ENCODE measurements around the gene TRABD2A. TPM values are rescaled to one million over a fixed set of nuclear protein-coding genes. Genes with fewer than 3 reads are reported as not detected.

The TRABD2A gene
- total and polyA plus RNA-seq, 2 of the 13 experiments (the other 11 are each of a cell fraction or from before 2014, with no cell fraction given): 0.15 TPM; not detected in 1

DNA sequence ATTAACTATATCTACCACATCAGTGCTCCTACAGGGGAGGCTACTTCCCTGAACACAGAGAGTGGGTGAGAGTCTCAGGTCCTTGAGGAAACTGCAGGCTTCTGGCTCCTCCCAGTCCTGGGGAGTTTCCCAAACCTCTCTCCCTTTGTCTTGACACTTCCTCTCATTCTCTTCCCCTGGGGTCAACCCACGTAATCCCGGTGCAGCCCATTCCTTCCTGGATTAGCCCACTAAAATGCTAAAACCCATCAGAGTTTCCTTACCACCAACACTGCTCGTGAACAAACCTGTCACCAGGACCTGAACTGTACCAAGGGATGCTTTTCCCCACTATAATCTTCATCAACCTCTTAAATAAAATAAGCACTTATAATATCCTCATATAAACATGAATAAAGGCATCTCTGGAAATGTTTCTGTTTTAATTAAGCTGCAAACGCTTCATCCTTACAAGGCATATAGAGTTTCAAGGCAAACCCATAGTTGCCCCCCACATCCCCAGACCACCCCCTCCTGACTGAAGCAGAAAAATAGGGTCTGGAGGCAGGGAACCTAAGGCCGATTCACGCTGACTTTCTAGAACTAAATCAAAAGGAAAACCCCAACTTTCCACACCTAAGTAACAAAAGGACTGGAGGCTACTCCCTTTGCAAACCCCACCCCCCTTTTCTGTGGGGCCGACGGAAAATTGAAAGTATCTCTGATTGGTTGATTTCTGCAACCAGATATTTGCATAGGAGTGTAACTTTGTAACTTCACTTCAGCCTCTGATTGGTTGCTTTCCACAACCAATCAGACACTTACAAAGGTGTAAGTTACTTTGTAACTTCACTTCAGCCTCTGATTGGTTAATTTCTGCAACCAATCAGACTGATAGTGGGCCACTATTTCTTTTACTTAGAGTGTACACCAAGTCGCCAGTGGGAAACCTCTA, 43.6 kb upstream of the TRABD2A start (continued):
- TF ChIP-seq, protein P1, sequence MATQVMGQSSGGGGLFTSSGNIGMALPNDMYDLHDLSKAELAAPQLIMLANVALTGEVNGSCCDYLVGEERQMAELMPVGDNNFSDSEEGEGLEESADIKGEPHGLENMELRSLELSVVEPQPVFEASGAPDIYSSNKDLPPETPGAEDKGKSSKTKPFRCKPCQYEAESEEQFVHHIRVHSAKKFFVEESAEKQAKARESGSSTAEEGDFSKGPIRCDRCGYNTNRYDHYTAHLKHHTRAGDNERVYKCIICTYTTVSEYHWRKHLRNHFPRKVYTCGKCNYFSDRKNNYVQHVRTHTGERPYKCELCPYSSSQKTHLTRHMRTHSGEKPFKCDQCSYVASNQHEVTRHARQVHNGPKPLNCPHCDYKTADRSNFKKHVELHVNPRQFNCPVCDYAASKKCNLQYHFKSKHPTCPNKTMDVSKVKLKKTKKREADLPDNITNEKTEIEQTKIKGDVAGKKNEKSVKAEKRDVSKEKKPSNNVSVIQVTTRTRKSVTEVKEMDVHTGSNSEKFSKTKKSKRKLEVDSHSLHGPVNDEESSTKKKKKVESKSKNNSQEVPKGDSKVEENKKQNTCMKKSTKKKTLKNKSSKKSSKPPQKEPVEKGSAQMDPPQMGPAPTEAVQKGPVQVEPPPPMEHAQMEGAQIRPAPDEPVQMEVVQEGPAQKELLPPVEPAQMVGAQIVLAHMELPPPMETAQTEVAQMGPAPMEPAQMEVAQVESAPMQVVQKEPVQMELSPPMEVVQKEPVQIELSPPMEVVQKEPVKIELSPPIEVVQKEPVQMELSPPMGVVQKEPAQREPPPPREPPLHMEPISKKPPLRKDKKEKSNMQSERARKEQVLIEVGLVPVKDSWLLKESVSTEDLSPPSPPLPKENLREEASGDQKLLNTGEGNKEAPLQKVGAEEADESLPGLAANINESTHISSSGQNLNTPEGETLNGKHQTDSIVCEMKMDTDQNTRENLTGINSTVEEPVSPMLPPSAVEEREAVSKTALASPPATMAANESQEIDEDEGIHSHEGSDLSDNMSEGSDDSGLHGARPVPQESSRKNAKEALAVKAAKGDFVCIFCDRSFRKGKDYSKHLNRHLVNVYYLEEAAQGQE (IDR thresholded peaks at IDR 0.05; ENCODE audit: borderline replicate concordance in 1 of 2, low read depth in 1 of 2, low read length in 2 of 2): 0 out of 4 replicates have a peak, but pooled peaks of 1 of the 2 experiments have one; percentile 10
- TF ChIP-seq ZMYM4 (CRISPR knock-in tag; IDR thresholded peaks at IDR 0.05) (peak; percentile 21), RFXAP (CRISPR knock-in tag; IDR thresholded peaks at IDR 0.05; ENCODE audit: borderline replicate concordance) (peak; percentile 22; the same call in 1 of the 2 replicates), KMT2B (CRISPR knock-in tag; IDR thresholded peaks at IDR 0.05) (0 out of 2 replicates have a peak, but pooled peaks have one; percentile 20), BCL3 (CRISPR knock-in tag; IDR thresholded peaks at IDR 0.05) (0 out of 2 replicates have a peak, but pooled peaks have one; percentile 14), NFYC (CRISPR knock-in tag; IDR thresholded peaks at IDR 0.05) (peak; percentile 88), DRAP1 (CRISPR knock-in tag; IDR thresholded peaks at IDR 0.05) (peak; percentile 71), NAIF1 (CRISPR knock-in tag; IDR thresholded peaks at IDR 0.05; ENCODE audit: borderline replicate concordance) (no peak; the same call in 1 of the 2 replicates), THAP11 (CRISPR knock-in tag; IDR thresholded peaks at IDR 0.05) (peak; percentile 38; the same call in 1 of the 2 replicates), KLF15 (CRISPR knock-in tag; IDR thresholded peaks at IDR 0.05; ENCODE audit: borderline replicate concordance) (no peak), POGZ (CRISPR knock-in tag; IDR thresholded peaks at IDR 0.05) (0 out of 2 replicates have a peak, but pooled peaks have one; percentile 43), MXI1 (IDR thresholded peaks at IDR 0.05; ENCODE audit: borderline replicate concordance, low read depth, low read length) (peak; percentile 22; the same call in 1 of the 3 replicates), SP4 (CRISPR knock-in tag; IDR thresholded peaks at IDR 0.05) (no peak), KAT8 (CRISPR knock-in tag; IDR thresholded peaks at IDR 0.05) (peak; percentile 46; the same call in 1 of the 2 replicates)
- TF ChIP-seq, protein P2, sequence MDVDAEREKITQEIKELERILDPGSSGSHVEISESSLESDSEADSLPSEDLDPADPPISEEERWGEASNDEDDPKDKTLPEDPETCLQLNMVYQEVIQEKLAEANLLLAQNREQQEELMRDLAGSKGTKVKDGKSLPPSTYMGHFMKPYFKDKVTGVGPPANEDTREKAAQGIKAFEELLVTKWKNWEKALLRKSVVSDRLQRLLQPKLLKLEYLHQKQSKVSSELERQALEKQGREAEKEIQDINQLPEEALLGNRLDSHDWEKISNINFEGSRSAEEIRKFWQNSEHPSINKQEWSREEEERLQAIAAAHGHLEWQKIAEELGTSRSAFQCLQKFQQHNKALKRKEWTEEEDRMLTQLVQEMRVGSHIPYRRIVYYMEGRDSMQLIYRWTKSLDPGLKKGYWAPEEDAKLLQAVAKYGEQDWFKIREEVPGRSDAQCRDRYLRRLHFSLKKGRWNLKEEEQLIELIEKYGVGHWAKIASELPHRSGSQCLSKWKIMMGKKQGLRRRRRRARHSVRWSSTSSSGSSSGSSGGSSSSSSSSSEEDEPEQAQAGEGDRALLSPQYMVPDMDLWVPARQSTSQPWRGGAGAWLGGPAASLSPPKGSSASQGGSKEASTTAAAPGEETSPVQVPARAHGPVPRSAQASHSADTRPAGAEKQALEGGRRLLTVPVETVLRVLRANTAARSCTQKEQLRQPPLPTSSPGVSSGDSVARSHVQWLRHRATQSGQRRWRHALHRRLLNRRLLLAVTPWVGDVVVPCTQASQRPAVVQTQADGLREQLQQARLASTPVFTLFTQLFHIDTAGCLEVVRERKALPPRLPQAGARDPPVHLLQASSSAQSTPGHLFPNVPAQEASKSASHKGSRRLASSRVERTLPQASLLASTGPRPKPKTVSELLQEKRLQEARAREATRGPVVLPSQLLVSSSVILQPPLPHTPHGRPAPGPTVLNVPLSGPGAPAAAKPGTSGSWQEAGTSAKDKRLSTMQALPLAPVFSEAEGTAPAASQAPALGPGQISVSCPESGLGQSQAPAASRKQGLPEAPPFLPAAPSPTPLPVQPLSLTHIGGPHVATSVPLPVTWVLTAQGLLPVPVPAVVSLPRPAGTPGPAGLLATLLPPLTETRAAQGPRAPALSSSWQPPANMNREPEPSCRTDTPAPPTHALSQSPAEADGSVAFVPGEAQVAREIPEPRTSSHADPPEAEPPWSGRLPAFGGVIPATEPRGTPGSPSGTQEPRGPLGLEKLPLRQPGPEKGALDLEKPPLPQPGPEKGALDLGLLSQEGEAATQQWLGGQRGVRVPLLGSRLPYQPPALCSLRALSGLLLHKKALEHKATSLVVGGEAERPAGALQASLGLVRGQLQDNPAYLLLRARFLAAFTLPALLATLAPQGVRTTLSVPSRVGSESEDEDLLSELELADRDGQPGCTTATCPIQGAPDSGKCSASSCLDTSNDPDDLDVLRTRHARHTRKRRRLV (CRISPR knock-in tag; IDR thresholded peaks at IDR 0.05): 0 out of 2 replicates have a peak, but pooled peaks have one; percentile 29
- TF ChIP-seq, protein P3, sequence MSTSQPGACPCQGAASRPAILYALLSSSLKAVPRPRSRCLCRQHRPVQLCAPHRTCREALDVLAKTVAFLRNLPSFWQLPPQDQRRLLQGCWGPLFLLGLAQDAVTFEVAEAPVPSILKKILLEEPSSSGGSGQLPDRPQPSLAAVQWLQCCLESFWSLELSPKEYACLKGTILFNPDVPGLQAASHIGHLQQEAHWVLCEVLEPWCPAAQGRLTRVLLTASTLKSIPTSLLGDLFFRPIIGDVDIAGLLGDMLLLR (CRISPR knock-in tag; IDR thresholded peaks at IDR 0.05): no peak
